Measurements from ENCODE around the gene MDFI. TPM values are rescaled to one million over a fixed set of nuclear protein-coding genes. Genes with fewer than 3 reads are reported as not detected.

MDFI gene
- total RNA-seq, 2 donors from 2014 or later: 4.9 to 6.7 TPM

DNA sequence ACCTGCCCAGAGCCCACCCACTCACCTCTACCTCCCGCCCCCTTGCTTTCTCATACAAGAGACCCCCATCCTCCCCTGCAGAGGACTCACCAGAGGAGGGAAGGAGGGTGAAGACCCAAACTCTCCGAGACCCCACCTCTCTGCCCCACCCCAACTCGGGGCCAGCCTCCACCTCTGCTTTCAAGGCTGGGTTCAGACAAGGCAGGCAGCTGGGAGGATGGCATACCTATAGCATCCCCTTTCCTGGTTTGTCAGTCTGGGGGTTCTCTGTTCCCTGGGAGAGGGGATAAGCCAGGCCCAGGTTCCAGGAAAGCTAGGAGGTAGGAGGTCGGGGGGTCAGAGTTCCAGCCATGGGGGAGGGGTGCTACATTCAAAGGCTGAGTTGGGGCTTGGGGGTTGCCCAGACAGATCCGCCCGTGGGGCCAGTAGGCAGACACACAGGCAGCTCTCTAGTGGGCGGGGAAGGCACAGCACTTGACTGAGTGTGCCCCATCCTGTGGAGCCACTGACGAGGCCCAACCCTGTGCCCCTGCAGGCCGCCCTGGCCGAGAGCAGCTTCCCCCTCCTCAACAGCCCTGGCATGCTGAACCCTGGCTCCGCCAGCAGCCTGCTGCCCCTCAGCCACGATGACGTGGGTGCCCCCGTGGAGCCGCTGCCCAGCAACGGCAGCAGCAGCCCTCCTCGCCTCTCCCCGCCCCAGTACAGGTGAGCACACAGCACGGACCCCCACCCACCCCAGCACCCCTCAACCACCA is 40.8 kb upstream of the MDFI start:
- H3K4me3 ChIP-seq: no peak overlapping the region
- no peaks in the 10 kb centered on the region for H3K9me3 ChIP-seq
- H3K27me3 ChIP-seq: no peaks in the 10 kb centered on the region
- TF ChIP-seq, protein P1, sequence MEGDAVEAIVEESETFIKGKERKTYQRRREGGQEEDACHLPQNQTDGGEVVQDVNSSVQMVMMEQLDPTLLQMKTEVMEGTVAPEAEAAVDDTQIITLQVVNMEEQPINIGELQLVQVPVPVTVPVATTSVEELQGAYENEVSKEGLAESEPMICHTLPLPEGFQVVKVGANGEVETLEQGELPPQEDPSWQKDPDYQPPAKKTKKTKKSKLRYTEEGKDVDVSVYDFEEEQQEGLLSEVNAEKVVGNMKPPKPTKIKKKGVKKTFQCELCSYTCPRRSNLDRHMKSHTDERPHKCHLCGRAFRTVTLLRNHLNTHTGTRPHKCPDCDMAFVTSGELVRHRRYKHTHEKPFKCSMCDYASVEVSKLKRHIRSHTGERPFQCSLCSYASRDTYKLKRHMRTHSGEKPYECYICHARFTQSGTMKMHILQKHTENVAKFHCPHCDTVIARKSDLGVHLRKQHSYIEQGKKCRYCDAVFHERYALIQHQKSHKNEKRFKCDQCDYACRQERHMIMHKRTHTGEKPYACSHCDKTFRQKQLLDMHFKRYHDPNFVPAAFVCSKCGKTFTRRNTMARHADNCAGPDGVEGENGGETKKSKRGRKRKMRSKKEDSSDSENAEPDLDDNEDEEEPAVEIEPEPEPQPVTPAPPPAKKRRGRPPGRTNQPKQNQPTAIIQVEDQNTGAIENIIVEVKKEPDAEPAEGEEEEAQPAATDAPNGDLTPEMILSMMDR (IDR thresholded peaks at IDR 0.05): no peak
- TF ChIP-seq POLR2A (IDR thresholded peaks at IDR 0.05): no peak
- no peak for DNase-seq
- intact Hi-C loops (cut with DNase I): loop anchor here (5.0 kb wide), 1 partner anchor 225 kb away; no protein-coding TSS in a partner anchor
- no peaks in the 10 kb centered on the region for H3K4me1 ChIP-seq
- no peak overlapping the region for H3K27ac ChIP-seq
- WGBS, 2 donors: 88 to 95% methylated on average over 3 to 18 of the region's 19 CpGs
- no peak for ATAC-seq
- peaks cover 0 to 4% of the 10 kb centered on the region in 2 donors for H3K36me3 ChIP-seq (replicated peaks in 1 of 2; ENCODE audit: insufficient read depth in 1 of 2, low read depth in 2 of 2)

DNA sequence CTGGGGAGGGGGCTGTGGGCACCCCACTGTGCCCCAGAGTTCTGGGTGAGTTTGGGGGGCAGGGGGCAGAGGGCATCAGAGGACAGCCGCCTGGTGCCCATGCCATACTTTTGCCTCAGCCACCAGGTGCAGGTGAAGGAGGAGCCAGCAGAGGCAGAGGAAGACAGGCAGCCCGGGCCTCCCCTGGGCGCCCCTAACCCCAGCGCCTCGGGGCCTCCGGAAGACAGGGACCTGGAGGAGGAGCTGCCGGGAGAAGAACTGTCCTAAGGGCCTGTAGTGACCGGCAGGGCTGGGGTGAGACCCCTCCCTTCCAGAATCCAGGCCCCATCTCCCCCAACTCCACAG is 39.6 kb upstream of the MDFI start:
- no peak for DNase-seq
- no peak for TF ChIP-seq POLR2A (IDR thresholded peaks at IDR 0.05)
- TF ChIP-seq, protein P1 (IDR thresholded peaks at IDR 0.05): no peak
- intact Hi-C loops (cut with DNase I): loop anchor here (5.0 kb wide), 1 partner anchor 226 kb away; no protein-coding TSS in a partner anchor
- 87 to 96% methylated on average over 5 to 8 of the region's 8 CpGs for WGBS, 2 donors
- peaks cover 0 to 4% of the 10 kb centered on the region in 2 donors for H3K36me3 ChIP-seq (replicated peaks in 1 of 2; ENCODE audit: insufficient read depth in 1 of 2, low read depth in 2 of 2)
- H3K4me1 ChIP-seq: peaks cover 9% of the 10 kb centered on the region
- H3K27me3 ChIP-seq: no peaks in the 10 kb centered on the region
- H3K4me3 ChIP-seq: no peak overlapping the region
- no peak overlapping the region for H3K27ac ChIP-seq
- no peaks in the 10 kb centered on the region for H3K9me3 ChIP-seq
- ATAC-seq: no peak

DNA sequence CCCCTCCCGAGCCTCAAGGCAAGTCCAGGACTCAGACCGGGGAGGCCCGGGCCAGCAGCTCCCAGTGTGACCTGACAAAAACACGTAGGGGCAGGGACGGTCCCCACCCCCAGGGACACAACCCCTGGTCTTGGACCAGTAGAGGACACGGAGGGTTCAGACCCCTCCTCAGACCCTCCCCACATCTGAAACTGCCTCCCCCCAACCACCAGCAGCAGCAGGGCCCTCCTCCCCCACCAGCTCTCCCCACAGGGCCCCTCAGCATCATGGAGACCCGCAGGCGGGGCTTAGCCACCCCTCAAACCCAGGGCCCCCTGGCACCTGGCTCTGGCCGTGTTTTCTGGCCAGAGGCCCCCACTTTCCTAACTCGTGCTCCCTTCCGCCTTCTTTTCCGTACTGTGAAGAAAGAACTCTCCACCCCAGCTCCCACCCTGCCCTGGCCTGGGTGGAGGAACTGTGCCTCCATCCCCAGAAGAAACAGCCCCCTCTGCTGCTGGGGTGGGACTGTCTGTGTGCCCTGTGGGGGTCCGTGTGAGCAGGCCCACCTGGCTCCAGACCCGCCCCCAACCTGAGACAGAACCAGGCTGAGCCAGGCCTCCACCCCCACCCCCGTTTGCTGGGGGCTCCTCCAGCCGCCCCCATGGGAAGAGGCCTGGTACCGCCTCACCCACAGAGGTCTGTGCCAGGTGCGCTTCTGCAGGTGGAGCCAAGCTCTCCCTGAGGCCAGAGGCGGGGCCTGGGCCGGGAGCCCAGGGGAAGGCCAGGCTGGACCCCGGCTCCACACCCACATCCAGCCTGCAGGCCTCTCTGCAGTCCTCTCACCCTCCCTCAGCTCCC is 39.0 kb upstream of the MDFI start:
- 83 to 87% methylated on average over 11 to 18 of the region's 21 CpGs for WGBS, 2 donors
- Histone ChIP-seq H3K4me1 (peaks cover 9% of the 10 kb centered on the region), H3K27ac (no peak overlapping the region), H3K9me3 (no peaks in the 10 kb centered on the region), H3K4me3 (no peak overlapping the region), H3K36me3 (replicated peaks in 1 of 2; ENCODE audit: insufficient read depth in 1 of 2, low read depth in 2 of 2) (peaks cover 0 to 4% of the 10 kb centered on the region in 2 donors), H3K27me3 (no peaks in the 10 kb centered on the region)
- ATAC-seq: no peak
- intact Hi-C loops (cut with DNase I): loop anchor here (5.0 kb wide), 1 partner anchor 227 kb away; no protein-coding TSS in a partner anchor
- TF ChIP-seq, protein P1 (IDR thresholded peaks at IDR 0.05): no peak
- TF ChIP-seq POLR2A (IDR thresholded peaks at IDR 0.05): no peak
- no peak for DNase-seq

DNA sequence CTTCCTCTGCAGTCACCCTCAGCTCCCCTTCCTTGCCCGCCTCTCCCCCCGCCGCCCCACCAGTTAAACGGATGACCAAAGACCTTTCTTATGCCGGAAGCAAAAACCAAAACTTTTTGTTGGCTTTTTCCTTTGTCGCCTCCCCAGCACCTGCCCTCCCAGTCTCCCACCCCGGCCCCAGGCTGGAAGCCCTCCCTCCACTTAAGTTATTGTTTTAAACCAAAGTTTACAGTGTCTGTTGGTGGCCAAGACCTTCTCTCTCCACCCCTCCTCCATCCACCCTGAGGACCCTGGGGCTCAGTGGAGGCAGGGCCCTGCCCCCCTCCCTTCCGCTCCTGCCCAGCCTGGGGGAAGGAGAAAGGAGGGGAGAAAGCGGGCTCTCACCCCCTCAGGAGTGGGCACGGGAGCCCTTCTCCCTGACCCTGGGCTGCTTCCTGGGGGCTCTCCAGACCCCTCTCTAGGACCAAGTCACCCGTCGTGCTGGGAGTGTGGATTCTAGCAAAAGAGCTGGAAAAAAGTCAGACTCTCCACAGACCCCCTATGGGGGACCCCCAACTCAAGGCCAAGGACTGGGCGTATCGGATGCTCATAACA is 38.3 kb upstream of the MDFI start:
- TF ChIP-seq POLR2A (IDR thresholded peaks at IDR 0.05): no peak
- TF ChIP-seq, protein P1 (IDR thresholded peaks at IDR 0.05): no peak
- WGBS, 2 donors: 94 to 95% methylated on average over 11 to 14 of the region's 14 CpGs
- DNase-seq (no peak), ATAC-seq (no peak)
- Histone ChIP-seq H3K36me3 (replicated peaks in 1 of 2; ENCODE audit: insufficient read depth in 1 of 2, low read depth in 2 of 2) (peaks cover 0 to 4% of the 10 kb centered on the region in 2 donors), H3K4me1 (peaks cover 9% of the 10 kb centered on the region), H3K27me3 (no peaks in the 10 kb centered on the region), H3K27ac (no peak overlapping the region), H3K9me3 (no peaks in the 10 kb centered on the region), H3K4me3 (no peak overlapping the region)
- intact Hi-C loops (cut with DNase I): loop anchor here (5.0 kb wide), 2 partner anchors 77 to 228 kb away; no protein-coding TSS in a partner anchor

Measured in body of pancreas (tissue), 4 donors.